Activated CD4-positive, alpha-beta T cell treated with anti-CD3 and anti-CD28 coated beads for 24 hours (primary cell): ENCODE measurements around the gene INPP5E.
"Not testable (repeated sequence)": the region's sequence is repeated elsewhere in the genome, so short reads cannot be mapped to it uniquely, and the experiment has no call there.

Experiments used
- DNase-seq, 2 donors: peaks; one replicate each; pipeline ENCODE4 v3.0.0-alpha.2; 2020; ENCODE audit warnings: low read depth in 2 of 2

Gene INPP5E

DNA sequence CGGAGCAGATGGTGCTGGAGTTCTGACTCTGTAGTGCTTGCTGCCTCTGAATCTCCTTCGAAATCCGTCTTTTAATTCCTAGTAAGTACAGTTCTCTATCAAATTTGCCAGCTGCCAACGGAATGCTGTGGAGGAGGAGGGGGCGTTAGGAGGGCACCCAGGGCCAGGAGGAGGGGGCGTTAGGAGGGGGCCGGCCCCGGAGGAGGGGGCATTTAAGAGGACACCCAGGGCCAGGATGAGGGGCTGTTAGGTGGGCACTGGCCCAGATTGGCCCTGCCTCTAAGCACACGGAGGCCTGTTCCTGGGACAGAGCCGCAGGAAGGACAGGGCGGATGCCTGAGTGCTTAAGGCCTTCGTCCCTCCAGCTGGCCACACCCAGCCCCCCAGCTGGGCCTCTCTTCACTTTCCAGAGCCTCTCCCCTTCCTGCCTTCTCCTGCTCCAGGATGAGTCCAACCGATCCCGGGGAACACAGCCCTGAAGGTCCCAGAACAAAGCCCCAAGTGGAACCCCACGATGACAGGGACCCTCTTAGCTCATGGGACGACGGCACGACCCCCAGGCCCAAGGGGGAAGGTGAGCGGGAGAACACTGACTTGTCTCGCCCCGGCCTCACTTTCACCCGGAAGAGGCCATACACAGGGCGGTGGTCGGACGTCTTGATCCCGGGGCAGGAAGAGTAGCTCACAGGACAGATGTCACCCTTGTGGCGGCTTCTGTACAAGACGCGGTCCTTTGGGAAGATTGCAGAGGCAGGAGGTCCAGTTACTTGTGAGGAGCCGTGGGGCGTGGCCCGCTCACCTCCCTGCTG, 9.8 kb downstream of the INPP5E start:
- no peak for DNase-seq

GRCh38 chr9:136429075-136429628, 10.5 kb downstream of the INPP5E start:
- DNase-seq, result no peak

GRCh38 chr9:136426787-136427186, 12.9 kb downstream of the INPP5E start:
- no peak for DNase-seq

GRCh38 chr9:136425367-136425766, 14.3 kb downstream of the INPP5E start:
- not testable (repeated sequence) for DNase-seq

GRCh38 chr9:136424750-136425362, 14.8 kb downstream of the INPP5E start:
- DNase-seq, result no peak

DNA sequence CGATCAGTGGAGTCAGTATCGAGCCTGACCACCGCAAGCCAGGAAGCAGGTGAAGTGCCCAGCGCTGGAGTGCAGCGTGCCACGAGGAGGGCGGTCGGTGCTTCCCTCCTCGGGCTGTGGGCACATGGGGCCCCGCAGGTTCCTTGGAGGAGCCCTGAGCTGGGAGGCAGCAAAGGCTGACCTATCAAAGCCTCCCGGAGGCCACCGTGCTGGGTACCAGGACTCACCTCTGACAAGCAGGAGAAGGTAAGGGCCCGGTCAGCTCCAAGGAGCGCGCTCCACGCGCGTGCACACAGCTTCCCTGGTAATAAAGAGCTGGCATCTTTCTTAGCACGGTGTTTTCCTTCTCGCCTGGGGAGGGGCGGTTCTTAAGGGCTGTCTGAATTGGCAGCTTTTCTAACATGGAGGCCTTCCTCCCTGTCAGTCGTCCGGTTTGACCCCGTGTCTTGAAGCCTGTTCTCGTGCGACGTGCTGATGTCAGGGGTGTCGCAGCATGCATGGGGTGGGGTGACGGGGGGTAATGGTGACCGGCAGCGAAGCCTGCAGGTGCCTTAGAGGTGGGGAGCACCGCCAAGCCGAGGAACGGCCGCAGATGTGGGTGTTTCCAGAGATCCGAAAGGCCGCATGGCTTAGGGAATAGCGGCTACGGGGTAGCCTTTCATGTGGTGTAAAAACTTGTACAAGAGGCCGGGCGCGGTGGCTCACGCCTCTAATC, 16.1 kb downstream of the INPP5E start:
- no peak for DNase-seq

- DNase-seq, result no peak
Observed at GRCh38 chr9:136422876-136423275, 16.8 kb downstream of the INPP5E start.

GRCh38 chr9:136421791-136422190, 17.9 kb downstream of the INPP5E start:
- DNase-seq, result no peak

DNA sequence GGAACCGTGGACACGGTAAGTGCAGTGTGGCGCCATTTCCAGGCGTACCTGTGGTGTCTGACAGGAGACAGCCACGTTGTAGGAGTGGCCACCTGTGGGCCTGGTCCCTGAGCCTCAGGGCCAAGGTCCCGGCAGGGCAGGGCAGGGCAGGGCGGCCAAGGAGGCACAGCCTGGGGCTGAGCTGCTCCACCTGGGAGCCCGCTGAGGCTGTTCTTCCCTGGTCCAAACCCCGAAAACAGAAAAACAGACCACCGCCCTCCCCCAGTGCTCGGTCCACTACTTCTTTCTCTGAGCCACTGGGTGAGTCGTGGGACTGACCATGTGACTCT, 20.6 kb downstream of the INPP5E start:
- no peak for DNase-seq

GRCh38 chr9:136418182-136419091, 21.2 kb downstream of the INPP5E start:
- no peak for DNase-seq

GRCh38 chr9:136416914-136417313, 22.7 kb downstream of the INPP5E start:
- DNase-seq, result no peak

- no peak for DNase-seq
Observed at GRCh38 chr9:136416427-136416826, 23.2 kb downstream of the INPP5E start.

DNA sequence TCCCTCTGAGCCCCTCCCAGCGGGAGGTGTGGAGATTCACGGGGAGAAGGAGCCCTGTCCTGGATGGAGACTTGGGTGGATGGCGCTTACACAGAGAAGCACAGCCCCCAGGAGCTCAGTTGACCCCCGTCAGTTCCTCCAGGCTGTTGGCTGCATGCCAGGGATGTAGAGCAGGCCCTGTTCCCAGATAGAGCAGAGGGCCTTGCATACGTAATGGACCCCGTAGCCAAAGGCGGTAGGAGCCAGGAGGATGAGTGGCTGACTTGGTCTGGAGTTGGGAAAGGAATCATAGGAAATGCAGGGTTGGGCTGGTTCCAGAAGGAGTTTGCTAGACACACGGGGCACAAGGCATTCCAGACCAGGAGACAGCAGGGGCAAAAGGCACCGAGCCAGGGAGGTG, 26.7 kb downstream of the INPP5E start:
- no peak for DNase-seq

GRCh38 chr9:136411378-136411777, 28.3 kb downstream of the INPP5E start:
- DNase-seq, result no peak

- DNase-seq, result peak; percentile 97 to 98
Observed at GRCh38 chr9:136410500-136411287, 29.0 kb downstream of the INPP5E start, which contains the start of the genes ENTR1 and PMPCA. ENTR1 (minus strand) TSS chr9:136410614; CDS start chr9:136410397, 217 bp downstream. PMPCA (plus strand) TSS chr9:136410658; CDS start chr9:136410669, 11 bp downstream.

GRCh38 chr9:136409557-136410455, 29.8 kb downstream of the INPP5E start:
- DNase-seq, result no peak

DNA sequence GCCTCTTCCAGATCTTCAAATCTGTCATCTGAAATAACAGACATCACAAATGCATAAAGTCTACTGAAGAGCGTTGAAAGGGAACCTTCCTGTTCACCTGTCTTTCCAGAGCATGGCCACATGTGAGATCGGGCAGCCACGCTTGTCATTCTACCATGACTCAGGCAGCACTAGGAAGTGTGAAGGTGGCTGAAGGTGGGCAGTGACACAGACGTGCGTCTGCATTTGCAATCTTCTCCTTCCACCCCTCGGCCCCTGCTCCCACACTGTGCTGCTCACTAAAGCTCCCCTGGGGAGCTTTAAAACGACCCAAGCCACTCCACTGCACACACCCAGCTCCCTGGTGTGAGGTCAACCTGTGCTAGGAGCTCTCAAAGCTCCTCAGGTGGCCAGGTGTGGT, 31.7 kb downstream of the INPP5E start:
- no peak for DNase-seq

DNA sequence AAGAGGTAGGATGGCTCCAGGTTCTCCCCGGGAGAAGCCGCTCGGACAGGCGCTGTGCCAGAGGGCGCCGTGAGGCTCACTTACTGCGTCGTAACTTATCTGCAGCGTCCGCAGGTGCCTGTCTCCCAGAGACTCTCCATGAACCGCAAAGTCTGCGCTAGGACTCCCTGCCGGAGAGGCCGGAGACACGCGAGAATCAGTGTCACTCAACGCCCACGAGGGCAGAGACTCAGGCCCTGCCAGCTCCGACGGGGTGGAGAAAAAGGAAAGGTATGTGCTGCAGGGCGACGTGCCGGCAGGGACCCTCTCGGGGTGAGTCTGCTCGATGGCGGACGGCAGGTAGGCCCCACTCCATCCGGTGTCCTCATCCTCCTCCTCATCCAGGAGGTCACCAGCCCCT, 32.6 kb downstream of the INPP5E start:
- not testable (repeated sequence) for DNase-seq

DNA sequence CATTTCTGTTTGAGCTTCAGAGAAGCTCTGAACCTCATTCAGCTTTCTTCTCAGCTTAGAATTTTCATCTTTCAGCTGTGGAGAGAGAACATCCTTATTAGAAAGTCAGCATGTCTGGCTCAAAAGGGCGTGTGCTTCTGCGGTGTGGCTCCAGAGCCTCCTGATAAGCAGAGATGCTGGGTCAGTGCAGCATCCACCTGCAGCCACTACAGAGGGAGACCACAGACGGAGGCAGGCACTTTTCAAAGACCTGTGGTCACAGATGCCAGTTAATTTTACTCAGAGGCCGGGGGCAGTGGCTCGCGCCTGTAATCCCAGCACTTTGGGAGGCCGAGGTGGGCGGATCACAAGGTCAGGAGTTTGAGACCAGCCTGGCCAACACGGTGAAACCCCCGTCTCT, 33.7 kb downstream of the INPP5E start:
- not testable (repeated sequence) for DNase-seq
